ENCODE results near the gene TRIM21.

DNA sequence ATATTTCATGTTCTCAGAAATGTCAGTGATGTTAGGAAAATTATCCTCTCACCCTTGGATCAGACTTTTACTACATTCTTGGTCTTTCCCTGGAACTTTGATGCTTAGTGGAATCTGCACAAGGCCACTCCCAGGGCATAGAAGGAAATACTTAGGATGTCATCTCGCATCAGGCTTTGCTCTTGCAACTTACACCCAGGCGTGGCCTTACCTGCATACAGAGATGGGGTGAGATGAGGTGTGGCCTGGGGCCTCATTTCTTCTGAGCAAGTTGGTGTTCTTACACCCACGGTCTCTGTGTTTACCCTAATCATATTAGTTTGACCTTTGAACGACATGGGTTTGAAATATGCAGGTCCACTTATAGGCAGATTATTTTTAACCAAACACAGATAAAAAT lies 36.5 kb upstream of the TRIM21 start:
- TF ChIP-seq, protein P1, sequence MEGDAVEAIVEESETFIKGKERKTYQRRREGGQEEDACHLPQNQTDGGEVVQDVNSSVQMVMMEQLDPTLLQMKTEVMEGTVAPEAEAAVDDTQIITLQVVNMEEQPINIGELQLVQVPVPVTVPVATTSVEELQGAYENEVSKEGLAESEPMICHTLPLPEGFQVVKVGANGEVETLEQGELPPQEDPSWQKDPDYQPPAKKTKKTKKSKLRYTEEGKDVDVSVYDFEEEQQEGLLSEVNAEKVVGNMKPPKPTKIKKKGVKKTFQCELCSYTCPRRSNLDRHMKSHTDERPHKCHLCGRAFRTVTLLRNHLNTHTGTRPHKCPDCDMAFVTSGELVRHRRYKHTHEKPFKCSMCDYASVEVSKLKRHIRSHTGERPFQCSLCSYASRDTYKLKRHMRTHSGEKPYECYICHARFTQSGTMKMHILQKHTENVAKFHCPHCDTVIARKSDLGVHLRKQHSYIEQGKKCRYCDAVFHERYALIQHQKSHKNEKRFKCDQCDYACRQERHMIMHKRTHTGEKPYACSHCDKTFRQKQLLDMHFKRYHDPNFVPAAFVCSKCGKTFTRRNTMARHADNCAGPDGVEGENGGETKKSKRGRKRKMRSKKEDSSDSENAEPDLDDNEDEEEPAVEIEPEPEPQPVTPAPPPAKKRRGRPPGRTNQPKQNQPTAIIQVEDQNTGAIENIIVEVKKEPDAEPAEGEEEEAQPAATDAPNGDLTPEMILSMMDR (IDR thresholded peaks at IDR 0.05) = no peak
- TF ChIP-seq POLR2A (IDR thresholded peaks at IDR 0.05) = no peak
